Esophagus squamous epithelium (tissue), 5 donors: ENCODE measurements around the gene DPM1. TPM values are rescaled to one million over a fixed set of nuclear protein-coding genes. Genes with fewer than 3 reads are reported as not detected.

Experiments used
- DNase-seq: peaks from one replicate; lab custom pipeline; 2025; lab: John Stamatoyannopoulos, UW
- H3K27ac ChIP-seq, 4 donors: fragments of 200-600 bp; sonication (generic); one replicate each; pipeline ENCODE4 v1.5.1; 2016 to 2019; ENCODE audit warnings: mild to moderate bottlenecking in 1 of 4
- H3K27me3 ChIP-seq, 4 donors: fragments of 200-600 bp; sonication (generic); 1 replicate in 3 of 4; 2 replicates in 1 of 4; pipeline versions ENCODE4 v1.5.1 to v1.6.0; 2017 to 2021; ENCODE audit warnings: antibody characterized with exemption in 1 of 4
- H3K36me3 ChIP-seq, 3 donors: fragments of 200-600 bp; sonication (generic); one replicate each; pipeline ENCODE4 v1.5.1; 2016 to 2019
- H3K4me1 ChIP-seq, 3 donors: fragments of 200-600 bp; sonication (generic); one replicate each; pipeline ENCODE4 v1.5.1; 2017 to 2019
- H3K4me3 ChIP-seq, 4 donors: fragments of 200-600 bp; sonication (generic); 1 replicate in 3 of 4; 2 replicates in 1 of 4; pipeline ENCODE4 v1.5.1; 2016 to 2019; ENCODE audit warnings: mild to moderate bottlenecking in 2 of 4, moderate library complexity in 1 of 4
- H3K9me3 ChIP-seq, 3 donors: fragments of 200-600 bp; sonication (generic); one replicate each; pipeline ENCODE4 v1.5.1; 2016 to 2019
- POLR2A ChIP-seq, 4 donors: fragments of 450-650 bp; IDR thresholded peaks; one replicate each; pipeline ENCODE4 v1.6.1; 2017; ENCODE audit warnings: antibody characterized with exemption in 4 of 4, mild to moderate bottlenecking in 4 of 4, moderate library complexity in 3 of 4
- WGBS, 2 donors: methylation state at CpG; one replicate each; pipeline ENCODE4 v1.1.5; 2018; 5-methylcytosine and 5-hydroxymethylcytosine counted together
- intact Hi-C: fragments of 100-400 bp; cut with DNase I; formaldehyde crosslinking; loops from one replicate; pipeline ENCODE4 v1.15.0; 2022
- total RNA-seq, 4 donors: library from RNA; depleted of rRNA; stranded (reverse); fragments of >200 nt; gene quantifications; one replicate each; pipeline ENCODE4 v1.1.0, GENCODE V29; 2016
- TF ChIP-seq, protein P1 (sequence below), 6 experiments: fragments of 450-650 bp in 4 of 6; fragments of 200-600 bp in 2 of 6; sonication (generic) in 2 of 6; IDR thresholded peaks; one replicate each; pipeline ENCODE4 v1.5.1; 2016 to 2019; ENCODE audit warnings: antibody characterized with exemption in 6 of 6, mild to moderate bottlenecking in 4 of 6, moderate library complexity in 4 of 6
- donor health status: DM: yes; HTN: yes; CAD: no.

DPM1 gene
- total RNA-seq, 4 donors from 2014 or later, result 28.7 to 62.0 (median 57.0) TPM

DNA sequence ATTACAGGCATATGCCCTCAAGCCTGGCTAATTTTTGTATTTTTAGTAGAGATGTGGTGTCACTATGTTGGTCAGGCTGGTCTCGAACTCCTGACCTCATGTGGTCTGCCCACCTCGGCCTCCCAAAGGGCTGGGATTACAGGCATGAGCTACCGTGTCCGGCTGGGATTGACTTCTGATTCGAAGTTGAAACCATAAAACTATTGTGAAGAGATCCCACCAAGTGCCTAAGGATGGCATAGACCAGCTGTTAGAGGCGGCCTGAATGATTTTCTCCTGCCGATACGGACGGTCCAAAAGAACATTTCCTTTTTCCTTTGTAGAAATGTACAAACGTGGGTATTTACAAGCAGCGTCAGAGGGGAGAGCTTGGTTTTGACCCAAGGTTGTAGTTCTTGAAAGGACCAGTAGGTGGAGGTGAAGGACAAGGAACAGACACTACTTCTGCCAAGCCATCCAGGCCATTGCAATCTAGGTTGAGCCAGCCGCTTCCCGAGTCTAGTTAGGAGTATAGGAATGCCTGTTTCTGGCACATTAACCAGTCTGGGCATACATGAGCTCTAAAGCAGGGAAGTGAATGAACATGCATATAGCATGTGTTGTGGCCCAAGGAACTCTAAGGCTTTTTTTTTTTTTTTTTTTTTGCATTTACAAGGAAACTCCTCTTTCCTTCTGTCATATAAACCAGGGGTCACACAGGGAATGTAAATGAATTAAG, 29.3 kb upstream of the DPM1 start:
- H3K9me3 ChIP-seq, result no peaks in the 10 kb centered on the region
- H3K4me1 ChIP-seq, result peaks cover 3 to 17% (median 4%) of the 10 kb centered on the region in 3 donors
- intact Hi-C loops, result no loop called here
- peak; percentile 14 for DNase-seq
- no peak overlapping the region for H3K27ac ChIP-seq
- peaks cover 0 to 36% (median 0%) of the 10 kb centered on the region in 4 donors for H3K27me3 ChIP-seq
- no peak for TF ChIP-seq POLR2A (IDR thresholded peaks at IDR 0.05)
- TF ChIP-seq, protein P1, sequence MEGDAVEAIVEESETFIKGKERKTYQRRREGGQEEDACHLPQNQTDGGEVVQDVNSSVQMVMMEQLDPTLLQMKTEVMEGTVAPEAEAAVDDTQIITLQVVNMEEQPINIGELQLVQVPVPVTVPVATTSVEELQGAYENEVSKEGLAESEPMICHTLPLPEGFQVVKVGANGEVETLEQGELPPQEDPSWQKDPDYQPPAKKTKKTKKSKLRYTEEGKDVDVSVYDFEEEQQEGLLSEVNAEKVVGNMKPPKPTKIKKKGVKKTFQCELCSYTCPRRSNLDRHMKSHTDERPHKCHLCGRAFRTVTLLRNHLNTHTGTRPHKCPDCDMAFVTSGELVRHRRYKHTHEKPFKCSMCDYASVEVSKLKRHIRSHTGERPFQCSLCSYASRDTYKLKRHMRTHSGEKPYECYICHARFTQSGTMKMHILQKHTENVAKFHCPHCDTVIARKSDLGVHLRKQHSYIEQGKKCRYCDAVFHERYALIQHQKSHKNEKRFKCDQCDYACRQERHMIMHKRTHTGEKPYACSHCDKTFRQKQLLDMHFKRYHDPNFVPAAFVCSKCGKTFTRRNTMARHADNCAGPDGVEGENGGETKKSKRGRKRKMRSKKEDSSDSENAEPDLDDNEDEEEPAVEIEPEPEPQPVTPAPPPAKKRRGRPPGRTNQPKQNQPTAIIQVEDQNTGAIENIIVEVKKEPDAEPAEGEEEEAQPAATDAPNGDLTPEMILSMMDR (IDR thresholded peaks at IDR 0.05), result peak; percentile 66 to 94 (median 91)
- H3K4me3 ChIP-seq, result no peak overlapping the region
- WGBS, 2 donors, result 2 to 9% methylated on average over 8 to 13 of the region's 13 CpGs
- H3K36me3 ChIP-seq, result no peaks in the 10 kb centered on the region

DNA sequence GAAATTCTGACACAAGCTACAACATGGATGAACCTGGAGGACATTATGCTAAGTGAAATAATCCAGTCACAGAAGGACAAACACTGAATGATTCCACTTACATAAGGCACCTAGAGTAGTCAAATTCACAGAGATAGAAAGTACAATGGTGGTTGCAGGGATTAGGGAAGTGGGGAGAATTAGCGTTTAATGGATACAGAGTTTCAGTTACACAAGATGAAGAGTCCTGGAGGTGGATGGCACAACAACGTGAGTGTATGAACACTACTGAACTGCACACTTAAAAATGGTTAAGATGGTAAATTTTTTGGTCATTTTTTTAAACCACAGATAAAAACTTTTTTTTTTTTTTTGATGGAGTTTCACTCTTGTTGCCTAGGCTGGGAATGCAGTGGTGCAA, 25.0 kb upstream of the DPM1 start:
- intact Hi-C loops, result no loop called here
- peaks cover 0 to 72% (median 0%) of the 10 kb centered on the region in 4 donors for H3K27me3 ChIP-seq

DNA sequence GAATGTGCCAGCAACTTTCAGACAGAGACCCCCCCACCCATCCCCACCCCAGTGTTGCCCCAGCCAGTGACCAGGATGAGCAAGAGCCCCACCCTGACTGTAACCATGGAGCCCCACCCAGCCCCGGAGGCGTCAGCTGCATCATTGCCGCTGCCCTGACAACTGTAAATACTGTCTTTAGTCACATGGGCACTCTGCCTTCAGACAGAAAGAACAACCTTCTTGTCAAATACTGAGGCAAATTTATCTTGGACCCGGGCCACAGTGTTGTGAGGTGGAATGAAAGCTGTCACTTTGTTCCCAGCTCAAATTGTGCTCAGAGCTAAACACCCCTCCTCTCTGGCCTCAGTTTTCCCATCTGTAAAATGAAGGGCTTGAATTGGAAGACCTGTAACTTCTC, 24.0 kb upstream of the DPM1 start:
- no peak overlapping the region for H3K4me3 ChIP-seq
- H3K27ac ChIP-seq, result no peak overlapping the region
- DNase-seq, result no peak
- peaks cover 2 to 24% (median 6%) of the 10 kb centered on the region in 3 donors for H3K4me1 ChIP-seq
- H3K9me3 ChIP-seq, result no peaks in the 10 kb centered on the region
- TF ChIP-seq, protein P1 (IDR thresholded peaks at IDR 0.05), result no peak
- TF ChIP-seq POLR2A (IDR thresholded peaks at IDR 0.05), result no peak
- H3K27me3 ChIP-seq, result peaks cover 0 to 80% (median 0%) of the 10 kb centered on the region in 4 donors
- 16 to 18% methylated on average over 3 of the region's 4 CpGs for WGBS, 2 donors
- intact Hi-C loops, result no loop called here
- H3K36me3 ChIP-seq, result no peaks in the 10 kb centered on the region

More for the DNA sequence above, 25.0 kb upstream of the DPM1 start:
- WGBS, 2 donors, result 51 to 53% methylated on average over 2 of the region's 2 CpGs
- peaks cover 2 to 30% (median 6%) of the 10 kb centered on the region in 3 donors for H3K4me1 ChIP-seq
- TF ChIP-seq, protein P1 (IDR thresholded peaks at IDR 0.05), result no peak
- no peak overlapping the region for H3K4me3 ChIP-seq
- no peak overlapping the region for H3K27ac ChIP-seq
- H3K36me3 ChIP-seq, result no peaks in the 10 kb centered on the region
- no peak for DNase-seq
- H3K9me3 ChIP-seq, result no peaks in the 10 kb centered on the region

DNA sequence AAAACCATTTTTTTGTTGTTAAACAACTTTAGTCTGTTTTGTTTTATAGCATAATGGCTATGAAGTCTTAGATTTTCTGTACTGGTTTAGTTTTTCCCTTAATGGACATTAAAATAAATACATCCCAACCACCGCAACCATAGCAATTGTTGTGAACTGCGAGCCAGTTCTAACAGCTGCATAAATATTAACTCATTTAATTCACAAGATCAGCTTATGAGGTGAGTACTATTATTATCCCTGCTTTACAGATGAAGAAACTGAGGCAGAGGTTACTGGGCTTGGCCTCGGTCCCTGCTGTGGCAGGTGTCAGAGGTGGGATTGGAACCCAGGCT, 23.3 kb upstream of the DPM1 start:
- Histone ChIP-seq H3K4me1 (peaks cover 2 to 24% (median 6%) of the 10 kb centered on the region in 3 donors), H3K27ac (no peak overlapping the region), H3K4me3 (no peak overlapping the region), H3K36me3 (no peaks in the 10 kb centered on the region), H3K27me3 (peaks cover 0 to 87% (median 0%) of the 10 kb centered on the region in 4 donors), H3K9me3 (no peaks in the 10 kb centered on the region)
- no peak for DNase-seq
- WGBS, 2 donors, result 60 to 79% methylated on average over 3 of the region's 3 CpGs
- intact Hi-C loops, result no loop called here
- no peak for TF ChIP-seq POLR2A (IDR thresholded peaks at IDR 0.05)
- TF ChIP-seq, protein P1 (IDR thresholded peaks at IDR 0.05), result no peak

DNA sequence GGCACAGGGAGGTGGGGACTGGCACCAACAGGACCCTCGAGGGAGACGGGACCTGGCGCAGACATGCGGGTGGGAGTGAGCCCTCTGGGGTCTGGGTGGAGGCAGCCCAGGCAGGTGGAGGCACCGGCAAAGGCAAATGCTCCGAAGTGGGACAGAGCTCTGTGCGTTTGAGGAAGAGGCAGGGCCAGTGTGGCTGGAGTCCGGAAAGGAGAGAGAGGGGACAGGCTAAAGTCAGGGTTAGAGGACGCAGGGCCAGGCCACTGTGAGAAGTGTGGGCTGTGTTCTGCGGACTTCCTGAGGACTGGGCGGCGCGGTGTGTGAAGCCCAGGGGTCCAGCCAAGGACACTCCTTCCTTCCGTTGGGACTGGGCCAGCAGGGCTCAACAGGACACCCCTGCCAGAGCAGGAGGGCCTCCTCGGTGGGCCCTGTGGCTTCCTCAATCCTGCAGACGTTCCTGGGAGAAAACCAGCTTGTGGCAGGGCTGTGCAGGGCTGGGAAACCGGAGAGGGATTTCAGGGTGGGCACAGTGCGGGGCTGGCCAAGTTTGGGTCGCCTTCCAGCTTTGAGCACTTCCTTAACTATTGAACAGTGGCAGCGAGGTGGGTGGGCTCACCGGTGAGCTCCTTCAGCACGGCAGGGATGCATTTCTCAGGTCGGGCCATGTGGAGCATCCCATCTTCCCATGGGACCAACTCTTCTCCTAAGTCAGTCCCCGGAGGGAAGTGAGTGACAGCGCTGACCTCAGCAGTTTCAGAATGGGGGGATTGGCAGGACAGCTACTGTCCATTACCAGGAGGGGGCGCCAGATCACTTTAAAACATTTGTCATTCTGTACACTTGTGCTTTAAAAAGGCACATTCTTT, 22.8 kb upstream of the DPM1 start:
- H3K4me3 ChIP-seq, result no peak overlapping the region
- peaks cover 2 to 24% (median 6%) of the 10 kb centered on the region in 3 donors for H3K4me1 ChIP-seq
- no peaks in the 10 kb centered on the region for H3K9me3 ChIP-seq
- H3K27me3 ChIP-seq, result peaks cover 0 to 86% (median 0%) of the 10 kb centered on the region in 4 donors
- intact Hi-C loops, result no loop called here
- H3K36me3 ChIP-seq, result no peaks in the 10 kb centered on the region
- peak overlapping the region in 2 of 4 donors; percentile 9 to 55 for H3K27ac ChIP-seq
- no peak for DNase-seq
- TF ChIP-seq POLR2A (IDR thresholded peaks at IDR 0.05), result no peak
- TF ChIP-seq, protein P1 (IDR thresholded peaks at IDR 0.05), result peak; percentile 38 to 76 (median 64)
- whole genome bisulfite sequencing, 2 donors, result 55 to 63% methylated on average over 12 to 19 of the region's 26 CpGs
